B cell (primary cell): ENCODE data around the gene GIMD1. TPM values are rescaled to one million over a fixed set of nuclear protein-coding genes. Genes with fewer than 3 reads are reported as not detected.

Source experiments
- ATAC-seq: fragments of 200-7000 bp; cut with Tn5 transposase; one replicate; pipeline ENCODE4 v1.10.0; 2021; ENCODE audit warnings: low read depth, mild to moderate bottlenecking, moderate number of reproducible peaks, moderate library complexity
- CTCF ChIA-PET: fragments of 350-600 bp; sonication (Branson Sonifier 250); formaldehyde crosslinking; loops from one replicate; lab custom pipeline; 2021; ENCODE audit warnings: antibody characterized with exemption, inconsistent platforms; lab: Charles Lee
- POLR2A ChIA-PET: fragments of 350-600 bp; sonication (Branson Sonifier 250); formaldehyde crosslinking; loops from one replicate; lab custom pipeline; 2021; ENCODE audit warnings: antibody characterized with exemption; lab: Charles Lee
- DNase-seq: peaks from one replicate; pipeline ENCODE4 v3.0.0; 2013
- H2AFZ ChIP-seq: 2 replicates; pipeline ENCODE4 v1.6.1; 2012; ENCODE audit warnings: mild to moderate bottlenecking, low read depth, low read length; ENCODE audit not compliant: insufficient read depth, poor library complexity, severe bottlenecking
- H3K27ac ChIP-seq, 2 donors: 1 replicate in 1 of 2; 2 replicates in 1 of 2; pipeline ENCODE4 v1.5.1; 2012 to 2013; ENCODE audit warnings: low read length in 2 of 2, mild to moderate bottlenecking in 2 of 2, moderate library complexity in 1 of 2
- H3K27me3 ChIP-seq, 4 experiments: fragments of 200-600 bp in 1 of 4; sonication (generic) in 1 of 4; replicated peaks in 1 of 4; 1 replicate in 2 of 4; 2 replicates in 2 of 4; pipeline versions ENCODE4 v1.6.1 to v1.7.0; 2013 to 2016; ENCODE audit warnings: low read length in 3 of 4, mild to moderate bottlenecking in 2 of 4, mixed read lengths in 1 of 4, moderate library complexity in 1 of 4; ENCODE audit not compliant: insufficient read depth in 4 of 4, control insufficient read depth in 3 of 4; ENCODE audit errors: control extremely low read depth in 1 of 4
- H3K36me3 ChIP-seq, 2 experiments: replicated peaks in 1 of 2; 1 replicate in 1 of 2; 2 replicates in 1 of 2; pipeline versions ENCODE4 v1.6.1 to v1.7.1; 2013; ENCODE audit warnings: low read length in 1 of 2; ENCODE audit not compliant: insufficient read depth in 2 of 2, control insufficient read depth in 1 of 2; ENCODE audit errors: control extremely low read depth in 1 of 2, extremely low read depth in 1 of 2
- H3K4me1 ChIP-seq, 2 donors: fragments of 200-600 bp in 1 of 2; sonication (generic) in 1 of 2; 1 replicate in 1 of 2; 2 replicates in 1 of 2; pipeline versions ENCODE4 v1.5.1 to v1.6.1; 2013 to 2017; ENCODE audit warnings: low read length in 2 of 2; ENCODE audit not compliant: control insufficient read depth in 2 of 2, insufficient read depth in 2 of 2
- H3K4me2 ChIP-seq: replicated peaks from 2 replicates; pipeline ENCODE3; 2012; ENCODE audit warnings: mild to moderate bottlenecking, low read depth, low read length; ENCODE audit not compliant: poor library complexity, severe bottlenecking
- H3K4me3 ChIP-seq, 5 experiments: fragments of 200-600 bp in 1 of 5; sonication (generic) in 1 of 5; 1 replicate in 3 of 5; 2 replicates in 2 of 5; pipeline versions ENCODE4 v1.5.1 to v1.7.0; 2011 to 2016; ENCODE audit warnings: low read length in 4 of 5, mild to moderate bottlenecking in 4 of 5, low read depth in 2 of 5, control low read depth in 1 of 5, moderate library complexity in 1 of 5; ENCODE audit not compliant: insufficient read depth in 1 of 5; ENCODE audit errors: control extremely low read depth in 1 of 5, extremely low read depth in 1 of 5
- H3K79me2 ChIP-seq: fragments of 200-600 bp; sonication (generic); one replicate; pipeline ENCODE4 v1.6.0; 2016; ENCODE audit warnings: low read length; ENCODE audit not compliant: control insufficient read depth, insufficient read depth
- H3K9ac ChIP-seq: fragments of 200-600 bp; sonication (generic); 2 replicates; pipeline ENCODE4 v1.6.1; 2017; ENCODE audit warnings: mild to moderate bottlenecking, low read length, moderate library complexity
- H3K9me3 ChIP-seq, 3 donors: one replicate each; pipeline versions ENCODE4 v1.6.1 to v1.7.1; 2013; ENCODE audit warnings: low read length in 2 of 3; ENCODE audit not compliant: control insufficient read depth in 2 of 3, insufficient read depth in 1 of 3; ENCODE audit errors: control extremely low read depth in 1 of 3
- H4K20me1 ChIP-seq: 2 replicates; pipeline ENCODE4 v1.6.0; 2012; ENCODE audit warnings: mild to moderate bottlenecking, low read length; ENCODE audit not compliant: insufficient read depth, control insufficient read depth, poor library complexity, severe bottlenecking
- H3K27ac Mint-ChIP-seq: one replicate; pipeline ENCODE4 v1.8.0; 2021; ENCODE audit warnings: mixed read lengths
- H3K27me3 Mint-ChIP-seq: one replicate; pipeline ENCODE4 v1.8.0; 2021; ENCODE audit warnings: mixed read lengths
- H3K4me1 Mint-ChIP-seq: one replicate; pipeline ENCODE4 v1.8.0; 2021; ENCODE audit warnings: mixed read lengths
- H3K4me3 Mint-ChIP-seq: one replicate; pipeline ENCODE4 v1.8.0; 2021; ENCODE audit warnings: mixed read lengths
- H3K9me3 Mint-ChIP-seq: one replicate; pipeline ENCODE4 v1.8.0; 2022; ENCODE audit warnings: mixed read lengths; ENCODE audit not compliant: insufficient read depth
- EZH2 ChIP-seq: IDR thresholded peaks from 2 replicates; pipeline ENCODE4 v1.6.1; 2012; ENCODE audit warnings: borderline replicate concordance, low read depth, mild to moderate bottlenecking, moderate library complexity, low read length; ENCODE audit not compliant: insufficient read depth, poor library complexity, severe bottlenecking
- WGBS: methylation state at CpG from one replicate; pipeline ENCODE4 v1.1.5; 2013; ENCODE audit warnings: missing lambda C conversion rate; ENCODE audit not compliant: insufficient coverage; 5-methylcytosine and 5-hydroxymethylcytosine counted together
- intact Hi-C: fragments of 100-400 bp; cut with micrococcal nuclease; formaldehyde crosslinking; loops from one replicate; pipeline ENCODE4 v1.10.0; 2022
- polyA plus RNA-seq: library from polyadenylated mRNA; depleted of rRNA; stranded (reverse); fragments of >200 nt; gene quantifications from 2 replicates; pipeline ENCODE4 v1.2.3, GENCODE V29; 2012
- total RNA-seq, 2 donors: library from RNA; stranded (reverse); fragments of 120-200 nt in 1 of 2; gene quantifications; 1 replicate in 1 of 2; 2 replicates in 1 of 2; pipeline versions ENCODE4 v1.2.3 to v1.2.4, GENCODE V29; 2013 to 2022
- TF ChIP-seq, protein P1 (sequence below): fragments of 200-600 bp; IDR thresholded peaks from one replicate; pipeline ENCODE4 v1.8.0; 2022; ENCODE audit warnings: antibody characterized with exemption, mild to moderate bottlenecking

The GIMD1 gene
- total and polyA plus RNA-seq, 2 donors (not counting 1 experiment from before 2014, with no cell fraction given), result not detected

DNA sequence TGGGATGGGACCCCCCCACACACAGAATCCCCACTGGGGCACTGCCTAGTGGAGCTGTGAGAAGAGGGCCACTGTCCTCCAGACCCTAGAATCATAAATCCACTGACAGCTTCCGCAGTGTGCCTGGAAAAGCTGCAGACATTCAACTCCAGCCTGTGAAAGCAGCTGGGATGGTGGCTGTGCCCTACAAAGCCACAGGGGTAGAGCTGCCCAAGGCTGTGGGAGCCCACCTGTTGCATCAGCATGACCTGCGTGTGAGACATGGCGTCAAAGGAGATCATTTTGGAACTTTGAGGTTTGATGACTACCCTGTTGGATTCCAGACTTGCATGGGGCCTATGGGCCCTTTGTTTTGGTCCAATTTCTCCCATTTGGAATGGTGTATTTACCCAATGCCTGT is 29.9 kb downstream of the GIMD1 start:
- 97% methylated on average over 3 of the region's 3 CpGs for WGBS
- ATAC-seq (no peak), DNase-seq (no peak)
- peaks cover 14% of the 10 kb centered on the region for H3K9me3 Mint-ChIP-seq
- Histone ChIP-seq H3K27me3 (no peaks in the 10 kb centered on the region), H3K4me2 (no peak overlapping the region), H3K9me3 (peaks cover 2 to 9% (median 6%) of the 10 kb centered on the region in 3 donors), H4K20me1 (peaks cover 7% of the 10 kb centered on the region), H3K36me3 (peaks cover 13 to 63% of the 10 kb centered on the region in 2 experiments), H2AFZ (no peak overlapping the region), H3K27ac (no peak overlapping the region), H3K79me2 (peaks cover 35% of the 10 kb centered on the region), H3K4me3 (no peak overlapping the region), H3K9ac (no peak overlapping the region), H3K4me1 (peaks cover 0 to 7% of the 10 kb centered on the region in 2 donors)
- ChIA-PET CTCF (no interaction called here), POLR2A (no interaction called here)
- no peak for TF ChIP-seq EZH2
- TF ChIP-seq, protein P1, sequence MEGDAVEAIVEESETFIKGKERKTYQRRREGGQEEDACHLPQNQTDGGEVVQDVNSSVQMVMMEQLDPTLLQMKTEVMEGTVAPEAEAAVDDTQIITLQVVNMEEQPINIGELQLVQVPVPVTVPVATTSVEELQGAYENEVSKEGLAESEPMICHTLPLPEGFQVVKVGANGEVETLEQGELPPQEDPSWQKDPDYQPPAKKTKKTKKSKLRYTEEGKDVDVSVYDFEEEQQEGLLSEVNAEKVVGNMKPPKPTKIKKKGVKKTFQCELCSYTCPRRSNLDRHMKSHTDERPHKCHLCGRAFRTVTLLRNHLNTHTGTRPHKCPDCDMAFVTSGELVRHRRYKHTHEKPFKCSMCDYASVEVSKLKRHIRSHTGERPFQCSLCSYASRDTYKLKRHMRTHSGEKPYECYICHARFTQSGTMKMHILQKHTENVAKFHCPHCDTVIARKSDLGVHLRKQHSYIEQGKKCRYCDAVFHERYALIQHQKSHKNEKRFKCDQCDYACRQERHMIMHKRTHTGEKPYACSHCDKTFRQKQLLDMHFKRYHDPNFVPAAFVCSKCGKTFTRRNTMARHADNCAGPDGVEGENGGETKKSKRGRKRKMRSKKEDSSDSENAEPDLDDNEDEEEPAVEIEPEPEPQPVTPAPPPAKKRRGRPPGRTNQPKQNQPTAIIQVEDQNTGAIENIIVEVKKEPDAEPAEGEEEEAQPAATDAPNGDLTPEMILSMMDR, result no peak
- no peaks in the 10 kb centered on the region for H3K27me3 Mint-ChIP-seq
- intact Hi-C loops, result no loop called here
- no peak overlapping the region for H3K4me3 Mint-ChIP-seq
- peaks cover 27% of the 10 kb centered on the region for H3K4me1 Mint-ChIP-seq
- peak overlapping the region; percentile 8 for H3K27ac Mint-ChIP-seq

DNA sequence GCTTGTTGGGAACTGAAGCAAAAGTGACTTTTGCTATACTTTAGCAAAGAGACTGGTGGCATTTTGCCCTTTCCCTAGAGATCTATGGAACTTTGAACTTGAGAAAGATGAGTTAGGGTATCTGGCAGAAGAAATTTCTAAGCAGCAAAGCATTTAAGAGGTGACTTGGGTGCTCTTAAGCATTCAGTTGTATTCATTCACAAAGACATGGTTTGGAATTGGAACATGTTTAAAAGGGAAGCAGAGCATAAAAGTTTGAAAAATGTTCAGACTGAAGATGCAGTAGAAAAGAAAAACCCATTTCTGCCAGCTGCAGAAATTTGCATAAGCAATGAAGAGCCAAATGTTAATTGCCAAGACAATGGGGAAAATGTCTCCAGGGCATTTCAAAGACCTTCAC is 30.7 kb downstream of the GIMD1 start:
- Histone ChIP-seq H3K9me3 (peaks cover 2 to 9% (median 6%) of the 10 kb centered on the region in 3 donors), H3K9ac (no peak overlapping the region), H4K20me1 (peaks cover 5% of the 10 kb centered on the region), H3K27ac (no peak overlapping the region), H3K36me3 (peaks cover 13 to 63% of the 10 kb centered on the region in 2 experiments), H2AFZ (no peak overlapping the region), H3K4me3 (no peak overlapping the region), H3K27me3 (no peaks in the 10 kb centered on the region), H3K79me2 (peaks cover 37% of the 10 kb centered on the region), H3K4me1 (peaks cover 0 to 7% of the 10 kb centered on the region in 2 donors), H3K4me2 (no peak overlapping the region)
- no peak overlapping the region for H3K4me3 Mint-ChIP-seq
- ATAC-seq, result no peak
- POLR2A ChIA-PET, result no interaction called here
- intact Hi-C loops, result no loop called here
- CTCF ChIA-PET, result no interaction called here
- no peak for DNase-seq
- TF ChIP-seq, protein P1, result no peak
- no peak for TF ChIP-seq EZH2
- H3K27me3 Mint-ChIP-seq, result no peaks in the 10 kb centered on the region
- no peak overlapping the region for H3K27ac Mint-ChIP-seq
- peaks cover 23% of the 10 kb centered on the region for H3K4me1 Mint-ChIP-seq
- H3K9me3 Mint-ChIP-seq, result peaks cover 14% of the 10 kb centered on the region
